HG03558 (cell line): ENCODE measurements around the gene CCNT2.
"Not testable (repeated sequence)": the region's sequence is repeated elsewhere in the genome, so short reads cannot be mapped to it uniquely, and the experiment has no call there.

ENCODE experiments used
- ATAC-seq: cut with Tn5 transposase; IDR thresholded peaks from one replicate; pipeline ENCODE4 v1.9.1; 2021; ENCODE audit warnings: moderate number of reproducible peaks; ENCODE audit not compliant: unreplicated experiment; ENCODE audit errors: extremely low read depth

The CCNT2 gene

DNA sequence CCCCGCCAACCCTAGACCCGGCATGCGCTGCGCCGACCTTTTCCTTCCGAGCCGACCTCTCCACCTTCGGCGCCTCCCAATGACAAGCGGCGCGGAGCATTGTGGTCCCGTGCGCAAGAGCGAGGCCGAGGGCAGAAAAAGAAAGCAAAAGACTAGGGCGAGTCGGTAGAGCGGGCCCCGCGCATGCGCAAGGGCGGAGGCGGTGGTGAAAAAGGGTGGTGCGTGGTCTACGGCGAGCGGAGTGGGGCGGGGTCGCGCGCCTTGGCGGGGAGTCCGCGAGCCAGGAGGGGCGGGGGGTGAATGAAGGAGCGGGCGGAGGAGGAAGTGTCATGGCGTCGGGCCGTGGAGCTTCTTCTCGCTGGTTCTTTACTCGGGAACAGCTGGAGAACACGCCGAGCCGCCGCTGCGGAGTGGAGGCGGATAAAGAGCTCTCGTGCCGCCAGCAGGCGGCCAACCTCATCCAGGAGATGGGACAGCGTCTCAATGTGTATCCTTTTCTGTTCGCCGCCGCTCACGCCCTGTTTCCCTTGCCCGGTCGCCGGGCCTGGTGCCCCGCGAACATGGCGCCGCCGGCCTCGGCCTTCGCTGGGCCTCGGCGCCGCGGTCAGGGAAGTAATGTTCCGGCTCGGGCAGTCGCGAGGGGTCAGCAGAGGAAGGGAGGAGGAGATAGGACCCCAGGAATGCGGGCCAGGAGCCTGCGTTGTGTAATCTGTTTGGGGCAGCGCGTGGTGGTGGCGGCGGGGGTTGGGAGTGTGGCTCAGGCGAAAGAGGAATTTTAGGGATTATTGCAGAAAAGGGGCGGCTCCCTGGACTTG lies at the start of gene CCNT2:
TSS of gene CCNT2 (plus strand) at position 297 of the 815 bp plus-strand sequence. CDS start at position 330, 33 bp downstream.
- peak; percentile 81 for ATAC-seq

- no peak for ATAC-seq
These were observed 48.5 kb upstream of the CCNT2 start for GRCh38 chr2:134869946-134870736.

- ATAC-seq: no peak
These were observed 45.5 kb upstream of the CCNT2 start for GRCh38 chr2:134873152-134873551.

DNA sequence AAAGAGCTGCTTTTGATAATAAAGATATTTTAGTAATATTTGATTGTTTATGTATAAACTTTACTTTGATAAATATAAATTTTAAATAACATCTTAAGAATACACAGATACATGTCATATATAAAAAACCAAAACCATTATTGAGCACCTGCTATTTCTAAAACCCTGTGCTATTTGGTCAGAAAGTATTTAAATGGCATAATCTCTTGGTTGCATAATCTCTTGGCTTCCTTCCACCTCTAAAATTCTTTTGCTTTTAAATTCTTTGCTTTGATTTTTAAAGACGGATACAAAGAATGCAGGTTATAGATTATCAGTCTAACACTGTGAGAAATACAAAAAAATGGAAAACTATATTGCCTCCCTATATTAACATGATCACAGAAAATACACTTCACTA lies 43.3 kb upstream of the CCNT2 start:
- no peak for ATAC-seq

- no peak for ATAC-seq
These were observed 35.8 kb upstream of the CCNT2 start for GRCh38 chr2:134882773-134883172.

DNA sequence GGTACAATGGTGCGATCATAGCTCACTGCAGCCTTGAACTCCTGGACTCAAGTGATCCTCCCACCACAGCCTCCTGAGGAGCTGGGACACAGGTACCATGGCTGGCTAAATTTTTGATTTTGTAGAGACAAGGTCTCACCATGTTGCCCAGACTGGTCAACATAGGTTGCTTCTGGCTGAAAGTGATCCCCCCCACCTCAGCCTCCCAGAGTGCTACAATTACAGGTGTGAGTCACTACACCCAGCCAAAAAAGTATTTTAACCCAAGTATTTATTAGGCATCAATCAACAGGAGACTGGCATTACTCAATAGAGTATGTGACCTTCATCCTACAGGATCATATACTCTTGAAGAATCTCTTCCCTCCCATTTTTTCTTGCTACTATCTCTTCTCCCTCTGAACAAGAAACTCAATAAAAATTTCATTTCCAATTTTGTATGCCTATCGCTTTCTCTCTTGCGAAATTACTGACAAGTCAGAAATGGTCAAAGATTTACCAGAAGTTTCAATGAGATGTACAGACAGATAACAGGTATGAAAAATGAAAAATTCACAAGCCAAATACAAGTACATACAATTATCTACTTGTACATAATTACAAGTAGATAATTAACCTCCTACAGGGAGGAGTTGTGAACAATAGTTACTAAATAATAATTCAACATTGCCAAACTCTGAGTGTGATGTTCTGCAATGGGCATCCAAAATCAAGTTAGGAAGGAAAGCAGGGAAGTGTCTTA lies 34.9 kb upstream of the CCNT2 start:
- ATAC-seq: no peak

DNA sequence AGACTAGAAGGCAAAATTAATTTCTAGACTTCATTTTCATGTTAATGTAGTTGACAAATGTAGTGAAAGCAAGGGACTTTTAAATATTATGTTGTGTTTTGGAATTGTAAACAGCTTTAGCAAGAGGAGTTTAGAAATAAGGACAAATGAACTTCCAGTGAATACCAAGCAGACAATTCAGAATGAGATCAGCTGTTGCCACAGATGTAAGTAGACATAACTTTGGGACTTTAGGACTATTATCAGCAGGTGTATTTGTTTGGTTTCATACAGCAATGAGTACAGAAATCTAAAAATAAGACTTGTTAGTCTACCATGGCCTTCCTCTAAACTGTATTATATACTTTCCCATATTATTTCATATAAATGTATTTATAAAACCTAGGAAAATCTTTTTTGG lies 34.2 kb upstream of the CCNT2 start:
- ATAC-seq: no peak

DNA sequence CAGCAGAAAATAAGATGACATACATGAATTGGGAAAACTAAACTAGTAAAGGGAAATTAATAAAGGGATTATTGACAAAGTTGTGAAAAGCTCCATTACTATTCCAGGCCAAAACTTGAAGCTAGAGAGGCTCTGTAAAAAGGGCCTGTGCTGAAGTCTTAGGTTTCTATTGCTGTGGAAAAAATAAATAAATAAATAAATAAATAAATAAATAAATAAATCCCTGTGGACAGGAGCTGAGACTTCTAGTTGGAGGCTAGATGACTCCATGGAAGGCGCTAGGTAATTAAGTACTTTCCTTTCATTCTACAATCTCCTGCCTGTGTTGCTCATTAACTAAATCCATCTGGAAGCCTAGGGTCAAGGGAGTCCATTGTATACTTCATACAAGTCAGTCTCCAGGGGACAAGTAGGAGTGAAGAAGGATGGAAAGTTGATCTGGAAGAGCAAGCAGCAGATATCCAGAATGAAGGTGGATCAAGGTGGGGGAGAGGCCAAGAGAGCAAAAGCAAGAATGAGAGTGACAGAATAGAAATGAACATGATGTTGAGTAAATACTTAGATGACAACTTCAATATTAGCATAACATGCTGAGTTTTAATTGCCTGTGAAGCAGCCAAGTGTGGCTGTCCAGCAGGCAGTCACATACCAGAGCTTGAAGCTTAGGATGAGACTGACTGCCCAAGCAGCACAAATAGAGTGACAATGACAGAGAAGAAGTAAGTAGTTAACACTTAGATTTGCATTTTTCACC lies 26.2 kb upstream of the CCNT2 start:
- ATAC-seq: no peak

- no peak for ATAC-seq
These were observed 20.7 kb upstream of the CCNT2 start for GRCh38 chr2:134897932-134898331.

GRCh38 chr2:134899204-134899603 lies 19.4 kb upstream of the CCNT2 start:
- ATAC-seq: no peak

DNA sequence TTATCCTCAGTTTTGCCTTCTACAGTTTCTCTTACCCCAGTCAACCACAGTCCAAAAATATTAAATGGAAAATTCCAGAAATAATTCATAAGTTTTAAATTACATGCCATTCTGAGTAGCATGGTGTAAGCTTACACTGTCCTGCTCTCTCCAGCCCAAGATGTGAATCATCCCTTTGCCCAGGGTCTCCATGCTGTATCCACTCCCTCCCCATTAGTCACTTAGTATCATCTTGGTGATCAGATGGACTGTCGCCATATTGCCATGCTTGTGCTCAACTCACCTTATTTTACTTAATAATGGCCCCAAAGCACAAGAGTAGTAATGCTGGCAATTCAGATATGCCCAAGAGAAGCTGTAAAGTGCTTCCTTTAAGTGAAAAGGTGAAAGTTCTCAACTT lies 18.5 kb upstream of the CCNT2 start:
- ATAC-seq: no peak

DNA sequence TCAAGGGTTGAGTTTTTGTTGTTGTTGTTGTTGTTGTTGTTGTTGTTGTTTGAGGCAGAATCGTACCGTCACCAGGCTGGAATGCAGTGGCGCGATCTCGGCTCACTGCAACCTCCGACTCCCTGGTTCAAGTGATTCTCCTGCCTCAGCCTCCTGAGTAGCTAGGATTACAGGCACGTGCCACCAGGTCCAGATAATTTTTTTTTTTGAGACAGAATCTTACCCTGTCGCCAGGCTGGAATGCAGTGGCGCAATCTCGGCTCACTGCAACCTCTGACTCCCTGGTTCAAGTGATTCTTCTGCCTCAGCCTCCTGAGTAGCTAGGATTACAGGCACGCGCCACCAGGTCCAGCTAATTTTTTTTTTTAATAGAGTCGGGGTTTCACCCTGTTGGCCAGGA lies 14.9 kb upstream of the CCNT2 start:
- ATAC-seq: not testable (repeated sequence)

DNA sequence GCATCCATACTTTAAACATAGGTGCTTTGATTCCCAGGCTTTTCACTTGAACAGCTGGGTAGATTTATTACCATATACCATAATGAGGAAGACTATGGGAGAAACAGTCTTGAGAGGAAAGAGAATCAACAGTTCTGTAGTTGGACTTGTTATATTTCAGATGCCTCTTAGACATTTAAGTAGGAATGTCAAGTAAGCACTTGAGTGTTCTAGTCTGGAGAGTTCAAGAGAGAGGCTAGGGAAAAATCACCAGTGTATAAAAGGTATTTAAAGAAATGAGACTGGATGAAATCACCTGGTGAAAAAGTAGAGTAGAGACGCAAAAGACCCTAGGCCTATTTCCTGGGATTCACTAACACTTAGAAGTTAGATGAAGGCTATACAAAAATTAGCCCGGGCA lies 13.5 kb upstream of the CCNT2 start:
- ATAC-seq: no peak

GRCh38 chr2:134906726-134907125 lies 11.9 kb upstream of the CCNT2 start:
- ATAC-seq: no peak

- not testable (repeated sequence) for ATAC-seq
These were observed 11.0 kb upstream of the CCNT2 start for GRCh38 chr2:134907441-134908116.

DNA sequence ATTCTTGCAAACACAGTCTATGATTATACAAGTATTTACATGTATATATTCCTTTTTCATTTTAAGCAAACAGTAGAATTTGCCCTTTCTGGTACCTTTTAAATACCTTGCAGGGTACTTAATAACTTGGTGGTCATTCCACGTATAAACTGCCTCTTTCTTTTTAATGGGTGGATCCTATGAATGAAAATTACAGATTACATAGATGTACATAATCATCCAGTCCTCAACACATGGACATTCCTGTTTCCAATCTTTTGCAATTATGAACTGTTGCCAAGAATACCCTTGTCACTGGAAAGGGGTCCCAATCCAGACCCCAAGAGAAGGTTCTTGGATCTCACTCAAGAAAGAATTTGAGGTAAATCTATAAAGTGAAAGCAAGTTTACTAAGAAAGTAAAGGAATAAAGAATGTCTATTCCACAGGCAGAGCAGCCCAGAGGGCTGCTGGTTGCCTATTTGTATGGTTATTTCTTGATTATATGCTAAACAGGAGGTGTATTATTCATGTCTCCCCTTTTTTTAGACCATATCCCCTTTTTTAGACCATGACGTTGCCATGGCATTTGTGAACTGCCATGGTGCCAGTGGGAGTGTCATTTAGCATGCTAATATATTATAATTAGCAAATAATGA lies 7.7 kb upstream of the CCNT2 start:
- no peak for ATAC-seq

DNA sequence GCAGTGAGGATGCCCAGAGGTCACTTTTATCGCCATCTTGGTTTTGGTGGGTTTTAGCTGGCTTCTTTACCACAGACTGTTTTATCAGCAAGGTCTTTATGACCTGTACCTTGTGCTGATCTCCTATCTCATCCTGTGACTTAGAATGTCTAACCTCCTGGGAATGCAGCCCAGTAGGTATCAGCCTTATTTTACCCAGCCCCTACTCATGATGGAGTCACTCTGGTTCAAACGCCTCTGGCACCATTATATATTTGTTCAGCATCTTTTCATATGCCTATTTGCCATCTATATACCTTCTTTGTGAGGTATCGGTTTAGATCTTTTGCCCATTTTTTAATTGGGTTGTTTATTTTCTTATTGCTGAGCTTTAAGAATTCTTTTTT lies 7.2 kb upstream of the CCNT2 start:
- no peak for ATAC-seq

GRCh38 chr2:134912361-134912760 lies 6.3 kb upstream of the CCNT2 start:
- no peak for ATAC-seq

DNA sequence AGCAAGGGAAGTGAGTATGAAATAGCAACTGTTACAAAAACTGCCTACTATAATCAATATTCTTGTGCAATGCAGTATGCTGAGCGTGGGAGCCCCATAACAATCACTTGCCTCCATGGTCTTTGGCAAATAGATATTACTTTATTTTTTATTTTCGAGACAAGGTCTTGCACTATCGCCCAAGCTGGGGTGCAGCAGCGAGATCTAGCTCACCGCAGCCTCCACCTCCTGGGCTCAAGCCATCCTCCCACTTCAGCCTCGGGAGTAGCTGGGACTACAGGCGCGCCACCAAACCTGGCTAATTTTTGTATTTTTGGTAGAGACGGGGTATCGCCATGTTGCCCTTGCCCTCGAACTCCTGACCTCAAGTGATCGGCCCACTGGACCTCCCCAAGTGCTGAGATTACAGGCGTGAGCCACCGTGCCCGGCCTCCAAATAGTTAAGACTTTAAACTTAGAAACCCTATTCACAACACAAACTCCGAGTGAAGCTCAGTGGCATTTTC lies 1.2 kb upstream of the CCNT2 start:
- no peak for ATAC-seq
